ELR (cell line): Measurements from ENCODE around the gene EEF1AKMT2.
A peak's percentile ranks its signal among the peaks of the same experiment; 100 is the strongest.
"Not testable (repeated sequence)": the region's sequence is repeated elsewhere in the genome, so short reads cannot be mapped to it uniquely, and the experiment has no call there.

ENCODE experiments used
- DNase-seq: peaks from one replicate; pipeline ENCODE4 v3.0.0-alpha.2; 2015; ENCODE audit warnings: low read depth

EEF1AKMT2 gene

DNA sequence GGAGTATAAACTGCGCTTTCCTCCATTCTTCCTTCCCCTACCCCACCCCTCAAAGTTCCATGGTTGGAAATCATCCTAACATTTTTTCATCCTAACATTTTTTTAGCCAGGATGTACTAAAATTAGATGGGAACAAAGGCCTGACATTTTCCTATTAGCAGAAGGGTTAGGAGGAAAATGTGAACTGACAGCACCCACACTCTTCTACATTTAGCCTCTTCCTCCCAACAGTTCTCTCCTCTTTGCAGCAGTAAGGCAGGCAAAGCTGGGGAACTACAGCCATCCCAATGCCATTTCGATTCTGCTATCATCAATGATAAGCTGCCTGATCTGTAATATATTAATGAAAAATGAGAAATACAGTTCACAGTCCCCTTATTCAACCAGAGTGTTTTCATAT lies 36.1 kb downstream of the EEF1AKMT2 start:
- DNase-seq: no peak

DNA sequence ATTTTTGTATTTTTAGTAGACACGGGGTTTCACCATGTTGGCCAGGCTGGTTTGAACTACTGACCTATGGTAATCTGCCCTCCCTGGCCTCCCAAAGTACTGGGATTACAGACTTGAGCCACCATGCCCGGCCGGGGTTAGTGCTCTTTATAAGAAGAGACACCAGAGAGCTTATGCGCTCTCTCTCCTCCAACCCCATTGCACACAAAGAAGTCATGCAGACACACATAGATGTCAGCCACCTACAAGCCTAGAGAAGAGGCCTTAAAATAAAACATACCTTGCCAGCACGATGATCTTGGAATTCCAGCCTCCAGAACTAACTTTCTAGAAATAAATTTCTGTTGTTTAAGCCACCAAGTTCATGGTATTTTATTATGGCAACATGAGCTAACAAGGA lies 37.5 kb downstream of the EEF1AKMT2 start:
- DNase-seq: no peak

DNA sequence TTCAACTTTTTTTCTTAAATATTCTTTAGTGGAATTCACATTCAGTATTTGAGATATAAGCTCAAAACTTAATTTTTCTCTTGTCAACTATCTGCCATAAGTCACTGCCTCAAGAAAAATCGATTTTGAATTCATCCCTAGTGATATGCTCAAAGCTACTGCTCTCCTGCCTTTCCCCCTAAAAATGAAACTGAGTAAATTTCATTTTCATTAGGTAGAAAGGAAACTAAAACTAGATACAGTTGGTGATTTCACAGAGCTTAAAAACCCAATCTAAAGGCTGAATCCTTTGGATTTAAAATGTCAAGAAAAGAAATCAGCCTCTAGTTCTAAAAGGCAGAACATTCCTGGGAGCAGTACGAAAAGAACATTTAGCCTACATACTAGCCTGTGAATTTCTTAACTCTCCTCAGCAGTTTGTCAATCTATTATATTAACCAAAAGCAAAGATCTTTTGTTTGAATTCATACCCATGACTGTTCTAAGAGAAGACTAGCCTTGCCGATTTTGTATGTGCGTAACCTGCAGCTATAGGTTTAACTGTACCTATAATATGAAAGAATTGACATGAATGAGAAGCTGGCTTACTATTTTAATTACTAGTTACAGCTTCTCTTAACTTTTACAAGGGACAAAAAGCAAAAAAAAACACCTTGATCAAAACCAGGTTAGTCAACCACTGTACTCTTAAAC lies 42.6 kb downstream of the EEF1AKMT2 start:
- no peak for DNase-seq

DNA sequence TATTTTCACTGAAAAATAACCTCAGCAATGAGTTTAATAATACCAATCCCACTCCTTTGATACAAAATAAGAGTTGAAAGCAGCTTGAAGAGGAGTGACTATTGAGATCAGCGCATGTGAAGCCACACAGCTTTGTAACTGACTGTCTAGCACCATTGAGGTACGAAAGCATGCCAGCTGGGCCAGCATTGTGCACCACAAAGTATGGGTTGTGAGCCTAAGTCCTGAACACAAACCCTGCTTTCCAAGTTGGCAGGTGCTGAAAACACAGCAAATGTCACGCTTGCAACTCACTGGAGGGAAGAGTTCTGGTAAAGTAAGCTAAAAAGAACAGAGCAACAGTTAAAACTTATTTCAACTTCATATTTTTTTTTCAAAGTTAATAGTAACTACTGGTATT lies 43.5 kb downstream of the EEF1AKMT2 start:
- DNase-seq: no peak

DNA sequence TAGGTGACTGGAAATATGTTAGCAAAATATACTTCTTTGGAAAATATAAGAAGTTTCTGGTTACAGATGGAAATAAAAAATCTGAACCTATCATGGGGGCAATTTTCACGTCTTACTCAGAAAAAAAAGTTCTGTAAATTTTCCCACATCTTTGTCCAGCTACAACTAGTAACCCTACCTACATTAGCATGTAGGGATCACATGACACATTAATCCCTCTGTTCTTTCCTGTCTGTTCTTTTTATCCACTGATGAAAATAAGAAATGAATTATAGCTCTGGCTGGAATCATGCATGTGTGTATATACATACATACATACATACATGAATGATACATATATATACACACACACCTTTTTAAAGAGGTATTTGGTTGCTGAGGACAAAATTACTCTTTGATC lies 43.9 kb downstream of the EEF1AKMT2 start:
- no peak for DNase-seq

DNA sequence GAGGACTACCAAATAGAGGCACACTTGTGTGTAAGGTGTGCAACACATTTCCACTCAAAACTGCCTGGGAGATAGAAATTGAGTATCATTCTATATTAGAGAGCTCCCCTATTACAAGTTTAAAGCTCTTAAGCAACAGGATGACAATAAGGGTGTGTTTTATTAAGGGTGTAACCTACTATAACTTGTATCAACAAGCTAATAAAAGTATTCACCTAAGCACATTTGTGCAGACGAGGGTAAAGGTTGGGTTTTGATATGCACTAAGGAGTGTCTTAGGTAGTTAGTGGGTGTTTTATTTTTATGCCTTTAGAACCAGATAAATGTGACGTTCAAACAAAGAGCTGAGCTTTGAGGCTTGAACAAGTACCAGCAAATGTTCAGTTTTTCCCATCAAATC lies 44.7 kb downstream of the EEF1AKMT2 start:
- DNase-seq: no peak

DNA sequence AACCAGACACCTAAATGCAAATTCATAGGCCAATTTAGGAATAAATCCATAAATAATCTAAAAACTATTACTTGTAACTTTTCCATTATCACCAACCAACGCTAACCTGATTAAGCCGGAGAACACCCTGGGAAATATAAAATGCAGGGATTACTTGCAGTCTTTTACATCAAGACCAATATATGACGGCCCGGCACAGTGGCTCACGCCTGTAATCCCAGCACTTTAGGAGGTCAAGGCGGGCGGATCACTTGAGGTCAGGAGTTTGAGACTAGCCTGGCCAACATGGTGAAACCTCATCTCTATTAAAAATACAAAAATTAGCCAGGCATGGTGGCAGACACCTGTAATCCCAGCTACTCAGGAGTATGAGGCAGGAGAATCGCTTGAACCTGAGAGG lies 45.2 kb downstream of the EEF1AKMT2 start:
- not testable (repeated sequence) for DNase-seq

DNA sequence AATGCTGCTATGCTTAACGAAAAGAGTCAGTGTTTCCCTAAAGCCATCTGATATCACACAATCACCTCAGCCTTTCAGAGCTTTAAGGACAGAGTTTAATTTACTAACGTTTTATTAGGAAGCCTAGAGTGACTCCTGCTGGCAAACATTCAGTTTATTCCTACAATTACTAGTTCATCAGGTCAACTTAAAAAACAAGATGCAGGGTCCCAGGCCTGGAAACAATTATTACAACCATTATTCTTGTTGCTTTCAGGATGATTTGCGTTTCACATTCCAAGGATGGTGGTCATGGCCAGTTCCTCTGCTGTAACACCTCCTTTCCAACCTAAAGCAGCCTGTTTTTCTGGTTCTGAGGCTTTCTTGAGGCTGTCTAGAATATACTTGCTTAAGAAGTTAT lies 46.0 kb downstream of the EEF1AKMT2 start:
- peak; percentile 64 for DNase-seq

DNA sequence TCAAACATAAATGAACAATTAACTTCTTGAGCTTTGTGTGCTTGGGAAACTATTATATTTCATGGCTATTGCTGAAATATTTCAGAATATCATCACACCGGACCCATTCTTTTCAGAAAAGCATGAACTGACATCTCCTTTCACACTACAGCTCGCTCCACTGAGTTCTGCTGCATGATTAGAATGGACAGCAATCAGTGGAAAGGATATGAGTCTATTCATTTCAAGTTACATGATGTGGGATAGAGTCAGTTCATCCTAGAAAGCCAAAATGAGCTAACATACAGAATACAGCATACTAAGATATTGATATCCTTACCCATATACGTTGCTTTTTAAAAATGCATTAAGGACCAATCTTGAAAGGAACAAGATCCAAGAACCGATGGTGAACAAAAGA lies 46.4 kb downstream of the EEF1AKMT2 start:
- DNase-seq: no peak

DNA sequence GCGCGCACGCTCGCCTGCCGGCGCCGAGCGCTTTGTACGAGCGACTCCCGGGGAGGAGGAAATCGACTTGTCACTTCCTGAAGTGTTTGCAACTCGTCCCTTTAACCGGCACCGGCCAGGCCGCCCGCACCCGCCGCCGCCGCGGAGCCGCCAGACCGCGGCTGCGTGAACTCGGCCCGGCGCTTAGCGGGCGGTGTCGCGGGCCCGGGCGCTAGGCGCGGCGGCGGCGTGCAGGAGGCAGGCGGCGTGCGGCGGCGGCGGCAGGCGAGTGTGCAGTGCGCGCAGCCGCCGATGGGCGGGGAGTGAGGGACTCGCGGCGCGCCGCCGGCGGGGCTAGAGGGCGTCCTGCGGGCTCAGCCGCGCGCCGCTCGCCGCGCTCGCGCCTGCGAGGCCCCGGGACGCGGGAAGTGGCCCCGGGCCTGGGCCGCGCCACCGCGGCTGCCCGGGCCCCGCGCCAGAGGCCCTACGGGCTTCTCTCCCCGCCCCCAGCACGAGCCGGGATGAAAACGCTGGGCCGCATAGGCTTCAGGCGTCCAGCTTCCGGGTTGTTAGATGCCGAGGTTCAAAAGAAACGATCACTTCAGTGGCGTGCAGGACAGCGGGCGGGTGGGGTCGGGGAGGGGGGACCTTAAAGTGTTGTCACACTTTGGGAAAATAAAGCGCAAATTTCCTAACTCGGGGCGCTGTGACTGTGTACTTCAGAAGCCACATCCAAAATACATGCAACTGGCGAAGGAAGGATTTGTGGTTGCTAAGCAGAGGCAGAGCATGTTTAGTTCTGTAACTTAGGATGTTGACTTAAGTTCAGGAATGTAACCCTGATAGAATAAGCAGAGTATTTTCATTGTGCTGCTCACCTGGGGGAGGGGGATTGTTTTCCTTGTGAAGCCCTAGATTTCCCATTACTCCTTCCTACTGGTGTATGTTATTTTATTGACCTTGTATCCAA lies 47.3 kb downstream of the EEF1AKMT2 start, which contains the start of gene FAM53B:
Gene FAM53B, minus strand, starts transcription at position 277 of the 949 bp plus-strand sequence. CDS start 37,665 bp downstream, outside the sequence.
- DNase-seq: peak; percentile 84

DNA sequence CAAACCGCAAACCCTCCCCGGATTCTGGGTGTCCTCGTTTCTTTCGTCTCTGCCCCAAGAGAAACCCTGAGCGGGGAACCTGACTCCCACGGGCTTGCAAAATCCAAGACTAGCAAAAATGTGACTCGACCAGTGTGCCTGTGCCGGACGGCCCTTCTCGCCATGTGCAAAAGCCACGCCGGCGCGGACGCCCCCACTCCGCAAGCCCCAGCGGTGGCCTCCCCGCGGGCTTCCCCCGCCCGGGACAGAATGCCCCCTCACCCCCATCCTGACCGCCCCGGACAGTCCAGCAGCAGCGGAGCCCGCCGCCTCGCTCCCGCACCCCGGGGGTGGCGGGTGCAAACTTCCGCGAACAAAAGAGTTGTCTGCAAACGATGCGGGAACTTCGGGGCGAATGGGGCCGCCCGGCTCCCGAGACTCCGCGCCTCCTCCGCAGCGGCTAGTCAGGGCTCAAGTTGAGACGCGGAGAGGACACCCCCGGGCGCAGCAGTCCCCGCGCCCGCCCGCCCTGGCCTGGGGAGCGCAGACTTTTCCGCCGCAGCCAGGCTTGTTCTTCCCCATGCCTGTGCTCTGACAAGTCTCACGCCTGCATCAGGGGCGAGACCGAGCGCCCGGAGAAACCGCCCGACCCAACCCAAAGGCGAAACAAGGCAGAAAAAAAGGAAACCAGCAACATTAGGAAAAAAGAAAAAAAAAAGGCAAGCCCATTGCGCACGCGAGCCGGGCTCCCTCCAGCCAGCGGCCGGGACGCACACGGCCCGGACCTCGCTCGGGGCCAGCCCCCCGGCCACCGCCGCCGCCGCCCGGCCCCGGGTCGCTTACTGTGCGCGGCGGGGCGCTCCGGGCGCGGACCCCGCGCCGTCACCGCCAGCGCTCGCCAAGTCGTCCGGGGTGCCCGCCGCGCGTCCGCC lies 48.2 kb downstream of the EEF1AKMT2 start:
- peak; percentile 55 for DNase-seq

DNA sequence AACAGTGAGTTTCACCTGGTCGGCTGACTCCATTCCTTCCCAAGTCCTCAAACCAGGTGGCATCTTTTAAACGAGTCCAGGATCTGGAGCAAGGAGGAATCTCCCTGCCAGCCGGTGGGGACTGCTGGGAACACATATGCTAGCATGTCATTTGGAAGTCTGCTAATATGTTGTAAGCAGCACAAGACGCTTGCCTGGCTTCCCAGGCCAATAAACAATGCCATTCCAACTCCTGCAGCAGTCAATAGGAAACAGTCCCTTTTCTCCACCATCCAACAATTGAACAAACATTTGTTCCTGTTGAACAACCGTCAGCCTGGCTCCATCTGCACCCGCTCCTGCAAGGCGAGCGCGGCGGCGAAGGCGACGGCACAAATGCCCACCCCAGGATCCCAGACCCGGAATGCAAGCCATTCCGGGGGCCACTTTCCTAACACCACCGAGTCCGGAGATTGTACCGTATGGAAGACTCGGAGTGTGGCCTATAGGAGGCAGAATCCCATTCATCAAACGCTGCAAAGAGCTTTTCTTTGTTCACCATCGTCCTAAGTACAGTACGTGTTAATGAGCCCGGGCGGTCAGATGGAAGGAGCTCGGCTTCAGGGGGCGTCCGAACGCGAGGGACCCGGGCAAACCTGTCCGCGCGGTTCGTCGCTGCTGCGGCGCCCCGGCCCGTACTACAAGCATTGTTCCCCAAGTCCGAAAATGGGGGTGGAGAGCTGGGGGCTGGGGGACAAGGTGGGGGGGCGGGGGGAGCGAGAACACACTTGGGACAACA lies 49.1 kb downstream of the EEF1AKMT2 start:
- peak; percentile 43 for DNase-seq

DNA sequence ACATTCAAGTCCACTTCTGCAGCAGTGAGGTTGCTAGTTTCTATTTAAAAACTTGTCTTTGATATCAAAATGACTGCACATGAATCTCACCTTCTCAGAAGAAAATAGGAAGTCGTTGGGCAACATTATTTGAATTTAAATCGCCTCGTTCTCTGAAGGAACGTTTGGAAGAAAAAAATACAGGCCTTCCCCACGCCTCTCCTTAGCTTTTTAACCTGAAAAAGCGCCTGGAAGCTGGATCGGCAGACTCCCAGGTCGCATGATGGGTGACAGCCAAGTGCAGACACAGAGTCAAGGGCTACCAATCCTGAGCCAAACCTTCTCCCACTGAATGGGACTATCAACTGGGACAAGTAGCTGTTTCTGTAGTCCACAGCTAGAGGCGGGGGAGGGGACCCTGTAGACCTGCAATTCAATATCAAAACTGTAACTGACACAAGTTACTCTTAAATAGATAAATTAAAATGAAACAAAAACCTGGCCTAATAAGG lies 49.7 kb downstream of the EEF1AKMT2 start:
- DNase-seq: no peak

DNA sequence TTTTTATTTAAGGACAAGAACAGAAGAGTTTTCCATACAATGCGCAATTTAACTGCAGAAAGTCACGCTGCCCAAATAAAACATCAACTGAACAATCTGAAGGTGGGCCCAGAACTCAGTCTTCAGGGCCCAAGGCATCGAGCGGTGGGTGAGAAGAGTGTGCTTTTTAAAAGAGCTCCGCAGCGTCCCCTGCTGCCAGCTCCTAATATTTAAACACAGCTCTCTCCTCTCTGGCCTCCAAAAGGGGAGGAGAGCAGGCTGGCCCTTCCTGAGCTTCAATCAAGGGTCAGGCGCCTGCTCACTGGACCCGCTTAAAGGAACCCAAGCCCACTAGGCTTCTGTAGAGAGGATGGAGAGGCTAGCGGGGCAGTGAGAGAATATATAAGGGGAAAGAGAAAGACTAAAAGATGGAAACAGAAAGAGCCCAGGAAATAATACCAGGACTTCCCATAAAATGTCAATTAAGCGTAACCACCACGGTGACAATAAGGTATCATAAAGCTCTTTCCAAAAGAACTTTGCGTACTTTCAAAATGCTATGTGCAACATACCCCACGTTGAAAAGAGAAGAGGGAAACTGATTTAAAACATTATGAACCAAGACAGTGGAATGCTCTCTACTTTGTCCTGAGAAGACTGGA lies 50.3 kb downstream of the EEF1AKMT2 start:
- peak; percentile 84 for DNase-seq

DNA sequence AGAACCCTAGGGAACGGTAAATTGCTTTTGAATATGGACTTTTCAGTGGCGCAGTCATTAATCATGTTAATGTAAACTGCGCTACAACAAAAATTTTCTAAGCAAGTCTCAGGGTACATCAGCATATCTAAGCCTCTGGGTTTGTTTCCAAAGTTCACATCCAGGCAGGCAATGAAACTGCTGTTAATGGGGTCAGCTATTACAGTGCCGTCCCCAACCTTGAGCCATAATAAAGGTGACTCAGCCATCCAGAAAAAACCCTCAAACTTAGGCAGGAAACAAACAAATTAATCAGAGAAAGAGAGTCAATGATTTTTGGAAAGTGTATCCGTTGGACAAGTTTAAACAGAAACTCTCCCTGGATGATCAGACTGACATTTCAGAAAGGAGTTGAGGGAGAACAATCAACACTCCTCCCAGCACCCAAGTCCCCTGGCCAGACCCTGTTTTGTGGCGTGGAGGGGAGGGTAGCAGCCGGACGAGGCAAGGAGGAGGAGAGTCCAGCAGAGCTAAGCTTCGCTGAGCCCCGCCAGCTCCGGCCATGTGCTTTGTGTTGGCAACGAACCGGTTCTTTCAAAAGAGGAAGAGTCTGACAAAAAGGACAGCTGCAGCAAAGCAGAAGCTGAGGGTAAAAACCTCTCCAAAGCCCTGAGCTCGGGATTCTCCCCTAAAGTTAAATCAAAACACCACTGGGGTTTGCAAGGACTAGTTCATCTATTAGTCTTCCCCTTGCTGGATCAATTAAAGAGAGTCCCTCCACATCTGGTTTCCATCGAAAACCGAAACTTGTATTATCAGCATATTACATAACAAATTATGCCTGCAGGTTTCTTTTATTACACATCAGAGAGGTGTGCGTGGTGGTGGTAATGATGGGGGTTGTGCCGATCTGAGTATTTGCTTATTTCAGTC lies 51.1 kb downstream of the EEF1AKMT2 start:
- DNase-seq: peak; percentile 59

DNA sequence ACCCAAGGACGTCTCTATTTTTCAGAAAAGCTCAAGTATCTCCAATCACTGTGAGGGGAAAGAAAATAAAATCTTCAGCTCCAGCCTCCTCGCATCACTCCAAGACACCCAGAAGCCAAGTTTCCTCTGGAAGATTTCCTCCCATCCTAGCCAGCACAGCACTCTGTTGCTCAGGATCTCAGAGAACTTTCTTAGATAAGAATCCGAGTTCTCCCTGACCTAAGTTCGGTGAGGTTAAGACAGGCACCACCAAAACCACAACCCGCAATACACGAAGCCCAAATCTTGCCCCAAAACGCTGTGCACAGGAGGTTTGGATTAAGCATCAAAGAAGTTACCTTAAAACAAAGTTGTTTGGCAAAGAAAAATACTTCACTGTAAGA lies 51.7 kb downstream of the EEF1AKMT2 start:
- DNase-seq: no peak

DNA sequence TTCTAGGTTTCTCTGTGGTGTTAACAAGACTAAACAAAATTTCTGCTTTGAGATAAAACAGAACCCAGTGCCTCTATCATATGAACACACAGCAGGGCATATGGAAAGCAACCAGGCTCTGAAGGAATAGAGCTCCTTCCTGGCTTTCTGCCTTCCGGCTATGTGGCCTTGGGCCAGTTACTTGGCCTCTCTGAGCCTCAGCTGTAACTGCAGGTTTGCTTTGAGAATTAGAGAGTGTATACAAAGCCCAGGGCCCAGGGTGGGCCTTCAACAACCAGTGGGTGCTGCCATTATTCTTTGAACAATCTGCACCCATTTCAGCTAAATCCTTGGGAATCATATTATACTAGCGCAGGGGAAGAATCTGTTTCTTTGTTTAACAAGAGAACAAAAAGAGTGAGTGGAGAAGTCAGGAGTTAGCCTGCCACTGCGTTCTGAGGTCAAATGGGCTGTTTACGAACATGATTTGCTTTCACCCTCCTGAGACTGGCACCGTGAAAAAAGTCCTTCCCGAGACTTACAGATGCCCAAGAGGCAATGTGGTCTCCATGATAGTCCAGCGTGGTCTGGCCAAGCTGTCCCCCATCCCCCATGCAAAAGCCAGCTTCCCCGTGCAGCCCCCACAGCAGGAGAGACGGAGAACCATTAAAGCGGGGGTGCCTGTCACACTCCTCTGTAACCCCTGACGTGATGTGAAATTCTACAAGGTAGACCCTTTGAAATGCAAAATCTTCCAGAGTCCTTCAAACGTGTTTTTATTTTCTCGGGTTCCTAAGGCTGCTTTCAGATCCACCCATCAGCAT lies 52.4 kb downstream of the EEF1AKMT2 start:
- no peak for DNase-seq

DNA sequence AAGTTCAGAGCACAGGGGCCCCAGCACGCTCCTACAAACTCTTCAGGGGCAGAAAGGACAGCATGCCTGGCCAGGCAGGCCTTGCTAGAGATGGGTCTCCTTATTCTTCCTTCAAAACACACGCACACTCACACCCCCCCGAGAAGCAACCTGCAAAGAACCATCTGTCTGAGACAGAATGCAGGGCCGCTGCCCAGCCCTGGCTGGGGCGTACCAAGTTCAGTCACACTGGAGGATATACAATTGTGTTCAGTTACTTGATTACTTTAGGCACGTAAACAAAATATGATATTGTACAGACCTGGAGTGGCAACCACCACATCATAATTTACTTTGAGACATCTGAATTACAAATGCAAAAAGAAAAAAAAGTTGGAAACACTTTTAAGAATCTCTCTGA lies 53.2 kb downstream of the EEF1AKMT2 start:
- DNase-seq: no peak

DNA sequence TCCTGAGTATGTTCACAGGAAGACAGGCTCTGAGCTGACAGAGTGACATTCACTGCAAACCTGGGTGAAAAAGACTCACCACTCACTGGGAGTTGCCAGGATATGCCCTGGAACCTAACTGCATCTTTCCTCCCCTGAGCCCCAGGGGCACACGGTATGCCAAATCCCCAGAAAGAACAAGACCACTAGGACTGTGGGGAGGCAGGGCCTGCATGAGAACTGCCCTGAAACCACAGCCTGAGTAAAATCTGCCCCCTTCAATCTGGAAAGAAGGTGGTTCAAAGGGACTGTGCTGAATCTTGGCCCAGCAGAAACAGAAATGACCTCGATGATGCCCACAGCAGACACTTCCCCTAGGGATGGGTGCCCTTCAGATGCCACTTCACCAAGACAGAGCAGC lies 54.0 kb downstream of the EEF1AKMT2 start:
- DNase-seq: no peak
